ENCODE measurements around the gene MCM9. TPM values are rescaled to one million over a fixed set of nuclear protein-coding genes. Genes with fewer than 3 reads are reported as not detected.
"Not testable (repeated sequence)": the region's sequence is repeated elsewhere in the genome, so short reads cannot be mapped to it uniquely, and the experiment has no call there.

The MCM9 gene
- total RNA-seq, 2 experiments from 2014 or later, result 16.3 to 16.4 TPM

DNA sequence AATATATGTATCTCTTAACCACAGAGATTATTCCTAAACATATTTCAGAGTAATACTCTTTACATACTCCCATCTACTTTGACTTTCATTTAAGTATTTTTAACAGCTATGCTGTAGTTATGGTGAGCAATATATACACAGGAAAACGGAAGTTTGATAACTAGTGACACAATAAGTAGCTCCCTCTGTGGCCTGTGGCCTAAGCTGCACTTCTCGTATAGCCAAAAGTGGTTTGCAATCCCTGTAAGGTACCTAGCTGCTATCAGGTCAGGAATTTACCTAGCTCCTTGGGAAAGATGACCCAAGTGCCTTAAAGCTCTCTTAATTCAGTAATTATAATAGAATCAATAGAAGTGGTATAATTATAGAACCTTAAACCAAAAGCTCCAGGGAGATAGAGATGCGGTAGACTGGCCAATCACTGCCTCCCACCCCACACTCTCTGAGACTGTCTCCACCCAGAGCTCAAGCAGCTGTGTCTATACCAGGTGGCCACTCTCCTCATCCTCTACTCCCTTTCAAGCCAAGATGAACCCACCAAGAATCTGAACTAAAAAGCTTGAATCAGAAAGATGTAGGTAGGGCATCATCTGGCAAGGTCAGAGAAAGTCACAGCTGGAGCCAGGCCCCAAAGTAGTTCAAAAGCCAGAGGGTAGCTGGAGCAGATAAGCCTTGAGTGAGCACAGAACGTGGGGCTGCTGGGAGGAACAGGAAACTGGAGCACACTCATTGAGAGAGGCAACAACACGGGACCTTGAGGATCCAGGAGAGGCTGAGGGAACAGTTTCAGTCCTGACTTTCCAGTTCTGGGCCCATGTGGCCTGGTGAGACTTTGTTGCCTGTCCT, 125.9 kb downstream of the MCM9 start:
- no peaks in the 10 kb centered on the region for H3K9me3 Mint-ChIP-seq
- peak; percentile 26 for DNase-seq
- no peak overlapping the region for H3K4me3 Mint-ChIP-seq
- peaks cover 47% of the 10 kb centered on the region for H3K4me1 Mint-ChIP-seq (ENCODE audit: low read depth)
- CTCF ChIA-PET, result interaction anchor here (0.7 to 1.9 kb wide), 9 partner anchors 9 to 301 kb away, joined by 3 to 14 read pairs (median 3); no protein-coding TSS in a partner anchor
- H3K27ac Mint-ChIP-seq, result peak overlapping the region; percentile 75
- peaks cover 10% of the 10 kb centered on the region for H3K36me3 Mint-ChIP-seq (ENCODE audit: low read depth)
- no peaks in the 10 kb centered on the region for H3K27me3 Mint-ChIP-seq (ENCODE audit: low read depth)
- intact Hi-C loops (cut with micrococcal nuclease), result no loop called here

- intact Hi-C loops (cut with micrococcal nuclease), result loop anchor here (5.0 kb wide), 2 partner anchors 317 to 827 kb away; no protein-coding TSS in a partner anchor
- CTCF ChIA-PET, result interaction anchor here (0.5 kb wide), 1 partner anchor 93 kb away, joined by 3 read pairs; no protein-coding TSS in a partner anchor
- Mint-ChIP-seq H3K36me3 (ENCODE audit: low read depth) (no peaks in the 10 kb centered on the region), H3K9me3 (no peaks in the 10 kb centered on the region), H3K4me1 (ENCODE audit: low read depth) (peaks cover 22% of the 10 kb centered on the region), H3K27ac (no peak overlapping the region), H3K4me3 (no peak overlapping the region), H3K27me3 (ENCODE audit: low read depth) (no peaks in the 10 kb centered on the region)
- DNase-seq, result no peak
Observed at GRCh38 chr6:118804091-118804490, 130.9 kb downstream of the MCM9 start.

GRCh38 chr6:118801257-118801656, 133.7 kb downstream of the MCM9 start:
- intact Hi-C loops (cut with micrococcal nuclease), result loop anchor here (2.0 to 5.0 kb wide), 4 partner anchors 74 to 824 kb away; partner anchors contain the start of gene CEP85L
- DNase-seq, result no peak
- H3K27me3 Mint-ChIP-seq (ENCODE audit: low read depth), result no peaks in the 10 kb centered on the region
- H3K4me3 Mint-ChIP-seq, result no peak overlapping the region
- peaks cover 7% of the 10 kb centered on the region for H3K9me3 Mint-ChIP-seq
- H3K4me1 Mint-ChIP-seq (ENCODE audit: low read depth), result peaks cover 24% of the 10 kb centered on the region
- no peak overlapping the region for H3K27ac Mint-ChIP-seq
- CTCF ChIA-PET, result interaction anchor here (0.6 to 3.2 kb wide), 18 partner anchors 8 to 582 kb away, joined by 3 to 23 read pairs (median 6); partner anchors contain the start of gene ASF1A
- peaks cover 11% of the 10 kb centered on the region for H3K36me3 Mint-ChIP-seq (ENCODE audit: low read depth)

- Mint-ChIP-seq H3K9me3 (peaks cover 12% of the 10 kb centered on the region), H3K4me3 (peak overlapping the region; percentile 54), H3K36me3 (ENCODE audit: low read depth) (peaks cover 14% of the 10 kb centered on the region), H3K27me3 (ENCODE audit: low read depth) (no peaks in the 10 kb centered on the region), H3K27ac (peak overlapping the region; percentile 46), H3K4me1 (ENCODE audit: low read depth) (peaks cover 30% of the 10 kb centered on the region)
- CTCF ChIA-PET, result interaction anchor here (0.5 to 3.2 kb wide), 32 partner anchors 9 to 583 kb away, joined by 3 to 23 read pairs (median 4); partner anchors contain the start of gene ASF1A
- intact Hi-C loops (cut with micrococcal nuclease), result loop anchor here (1.0 to 5.0 kb wide), 10 partner anchors 24 to 823 kb away; partner anchors contain the start of gene CEP85L
- peak; percentile 95 for DNase-seq
Observed at GRCh38 chr6:118800394-118801071, 134.4 kb downstream of the MCM9 start.

- CTCF ChIA-PET, result interaction anchor here (0.5 to 3.2 kb wide), 19 partner anchors 9 to 661 kb away, joined by 3 to 23 read pairs (median 6); partner anchors contain the start of gene ASF1A
- DNase-seq, result no peak
- Mint-ChIP-seq H3K9me3 (peaks cover 19% of the 10 kb centered on the region), H3K4me1 (ENCODE audit: low read depth) (peaks cover 32% of the 10 kb centered on the region), H3K27me3 (ENCODE audit: low read depth) (no peaks in the 10 kb centered on the region), H3K36me3 (ENCODE audit: low read depth) (peaks cover 21% of the 10 kb centered on the region), H3K4me3 (no peak overlapping the region), H3K27ac (no peak overlapping the region)
- intact Hi-C loops (cut with micrococcal nuclease), result loop anchor here (1.0 to 5.0 kb wide), 10 partner anchors 24 to 823 kb away; partner anchors contain the start of gene CEP85L
Observed at GRCh38 chr6:118799826-118800225, 135.1 kb downstream of the MCM9 start.

GRCh38 chr6:118796548-118796947, 138.4 kb downstream of the MCM9 start:
- Mint-ChIP-seq H3K36me3 (ENCODE audit: low read depth) (peaks cover 29% of the 10 kb centered on the region), H3K27ac (peak overlapping the region; percentile 78), H3K4me1 (ENCODE audit: low read depth) (peaks cover 41% of the 10 kb centered on the region), H3K9me3 (peaks cover 32% of the 10 kb centered on the region)
- intact Hi-C loops (cut with micrococcal nuclease), result loop anchor here (1.0 kb wide), 1 partner anchor 20 kb away; no protein-coding TSS in a partner anchor
- not testable (repeated sequence) for H3K27me3 Mint-ChIP-seq (ENCODE audit: low read depth); H3K4me3 Mint-ChIP-seq
- CTCF ChIA-PET, result interaction anchor here (0.8 to 1.3 kb wide), 4 partner anchors 9 to 232 kb away, joined by 3 to 4 read pairs (median 3); no protein-coding TSS in a partner anchor
- DNase-seq, result peak; percentile 88

DNA sequence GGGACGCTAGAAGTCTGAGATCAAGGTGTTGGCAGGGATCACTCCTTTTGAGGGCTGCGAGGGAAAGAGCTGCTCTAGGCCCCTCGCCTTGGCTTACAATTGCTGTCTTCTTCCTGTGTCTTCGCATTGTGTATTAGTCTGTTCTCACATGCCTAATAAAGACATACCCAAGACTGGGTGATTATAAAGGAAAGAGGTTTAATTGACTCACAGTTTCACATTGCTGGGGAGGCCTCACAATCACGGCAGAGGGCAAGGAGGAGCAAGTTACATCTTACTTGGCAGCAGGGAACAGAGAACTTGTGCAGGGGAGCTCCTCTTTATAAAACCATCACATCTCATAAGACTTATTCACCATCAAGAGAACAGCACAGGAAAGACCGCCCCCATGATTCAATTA, 143.5 kb downstream of the MCM9 start:
- intact Hi-C loops (cut with micrococcal nuclease), result no loop called here
- CTCF ChIA-PET, result interaction anchor here (1.1 to 2.4 kb wide), 4 partner anchors 9 to 226 kb away, joined by 3 to 10 read pairs (median 6); no protein-coding TSS in a partner anchor
- H3K36me3 Mint-ChIP-seq (ENCODE audit: low read depth), result peaks cover 23% of the 10 kb centered on the region
- DNase-seq, result peak; percentile 65
- H3K27ac Mint-ChIP-seq, result peak overlapping the region; percentile 78
- H3K4me3 Mint-ChIP-seq, result no peak overlapping the region
- peaks cover 56% of the 10 kb centered on the region for H3K4me1 Mint-ChIP-seq (ENCODE audit: low read depth)
- peaks cover 29% of the 10 kb centered on the region for H3K9me3 Mint-ChIP-seq
- no peaks in the 10 kb centered on the region for H3K27me3 Mint-ChIP-seq (ENCODE audit: low read depth)

DNA sequence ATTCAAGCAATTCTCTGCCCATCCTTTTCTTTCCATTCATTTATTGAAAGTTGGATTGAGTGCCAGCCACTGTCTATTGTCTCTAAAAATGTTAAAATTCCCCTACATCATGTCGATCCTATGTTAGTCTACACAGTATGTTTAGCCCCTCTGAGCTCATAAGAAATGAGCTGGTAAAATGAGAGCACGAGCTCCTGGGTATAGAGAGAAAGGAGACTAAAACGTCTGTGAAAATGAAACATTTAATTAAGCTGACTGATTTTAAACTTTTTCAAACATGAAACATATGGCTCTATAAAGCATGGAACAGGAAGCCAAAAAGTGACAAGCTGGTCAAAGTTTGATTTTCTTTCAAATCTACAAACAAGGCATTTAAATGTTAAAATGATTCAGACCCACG, 145.0 kb downstream of the MCM9 start:
- intact Hi-C loops (cut with micrococcal nuclease), result no loop called here
- Mint-ChIP-seq H3K36me3 (ENCODE audit: low read depth) (peaks cover 13% of the 10 kb centered on the region), H3K27me3 (ENCODE audit: low read depth) (no peaks in the 10 kb centered on the region), H3K9me3 (peaks cover 18% of the 10 kb centered on the region), H3K27ac (peak overlapping the region; percentile 15), H3K4me3 (no peak overlapping the region), H3K4me1 (ENCODE audit: low read depth) (peaks cover 47% of the 10 kb centered on the region)
- CTCF ChIA-PET, result interaction anchor here (1.5 to 2.4 kb wide), 3 partner anchors 11 to 225 kb away, joined by 4 to 10 read pairs (median 10); no protein-coding TSS in a partner anchor
- DNase-seq, result no peak

DNA sequence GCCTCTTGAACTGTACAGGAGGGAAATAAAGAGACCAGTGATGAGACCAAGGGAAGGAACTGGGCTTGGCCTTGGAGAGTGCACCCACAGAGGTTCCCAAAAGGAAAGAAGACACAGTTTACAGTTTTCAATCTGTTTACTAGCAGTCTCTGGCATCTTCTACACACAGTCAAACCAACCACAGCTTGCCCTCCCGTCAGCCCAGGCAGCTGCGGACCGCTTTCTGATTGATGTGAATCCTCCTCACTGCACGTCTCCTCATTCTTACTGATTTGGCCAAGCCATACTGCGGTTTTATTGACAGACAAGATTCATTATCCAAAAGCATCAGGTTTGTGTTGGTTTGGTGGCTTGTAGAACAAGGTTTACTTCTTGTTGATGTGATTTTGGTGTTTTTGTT, 145.5 kb downstream of the MCM9 start:
- CTCF ChIA-PET, result interaction anchor here (1.5 to 3.7 kb wide), 3 partner anchors 12 to 224 kb away, joined by 4 to 17 read pairs (median 4); no protein-coding TSS in a partner anchor
- H3K27me3 Mint-ChIP-seq (ENCODE audit: low read depth), result no peaks in the 10 kb centered on the region
- H3K27ac Mint-ChIP-seq, result no peak overlapping the region
- DNase-seq, result no peak
- H3K4me1 Mint-ChIP-seq (ENCODE audit: low read depth), result peaks cover 47% of the 10 kb centered on the region
- peaks cover 16% of the 10 kb centered on the region for H3K9me3 Mint-ChIP-seq
- peaks cover 11% of the 10 kb centered on the region for H3K36me3 Mint-ChIP-seq (ENCODE audit: low read depth)
- intact Hi-C loops (cut with micrococcal nuclease), result no loop called here
- no peak overlapping the region for H3K4me3 Mint-ChIP-seq

GRCh38 chr6:118788702-118789101, 146.3 kb downstream of the MCM9 start:
- Mint-ChIP-seq H3K9me3 (peaks cover 16% of the 10 kb centered on the region), H3K27ac (no peak overlapping the region), H3K36me3 (ENCODE audit: low read depth) (peaks cover 11% of the 10 kb centered on the region), H3K4me1 (ENCODE audit: low read depth) (peaks cover 47% of the 10 kb centered on the region), H3K27me3 (ENCODE audit: low read depth) (no peaks in the 10 kb centered on the region), H3K4me3 (no peak overlapping the region)
- intact Hi-C loops (cut with micrococcal nuclease), result no loop called here
- DNase-seq, result peak; percentile 56
- CTCF ChIA-PET, result interaction anchor here (0.6 to 3.7 kb wide), 4 partner anchors 11 to 223 kb away, joined by 3 to 17 read pairs (median 10); no protein-coding TSS in a partner anchor

DNA sequence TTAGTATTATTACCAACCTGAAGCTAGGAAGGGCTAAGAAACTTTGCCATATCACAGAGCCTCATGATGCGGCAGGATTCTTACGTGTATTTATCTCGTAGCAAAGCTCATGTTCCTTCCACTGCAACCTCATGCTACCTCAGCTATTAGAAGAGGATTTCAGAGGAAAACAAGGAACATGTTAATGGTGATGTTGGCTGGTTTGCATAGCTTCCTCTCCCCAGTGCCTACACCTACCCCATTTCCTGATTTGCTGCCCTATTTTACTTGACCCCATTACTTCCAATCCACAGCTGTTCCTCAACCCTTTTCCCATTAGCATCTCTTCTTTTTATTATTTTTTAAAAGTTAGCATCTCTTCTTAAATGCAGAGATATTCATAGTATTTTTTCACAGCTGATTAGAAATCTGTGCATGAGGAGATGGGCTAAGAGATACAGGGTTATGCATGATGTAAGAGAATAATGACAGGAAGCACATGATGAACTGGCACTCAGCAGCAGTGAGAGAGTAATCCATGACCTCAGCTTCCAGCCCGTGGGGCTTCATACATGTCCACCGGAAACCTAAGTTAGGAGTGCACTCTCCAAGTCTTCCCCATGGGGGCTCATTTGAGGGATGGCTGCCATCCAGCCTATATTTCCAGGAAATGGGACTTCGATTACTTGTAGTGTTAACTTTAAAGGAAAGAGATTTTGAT, 147.1 kb downstream of the MCM9 start:
- intact Hi-C loops (cut with micrococcal nuclease), result no loop called here
- H3K4me3 Mint-ChIP-seq, result no peak overlapping the region

More for the DNA sequence above, 147.1 kb downstream of the MCM9 start:
- peaks cover 16% of the 10 kb centered on the region for H3K9me3 Mint-ChIP-seq
- CTCF ChIA-PET, result interaction anchor here (0.6 to 3.7 kb wide), 8 partner anchors 9 to 265 kb away, joined by 3 to 17 read pairs (median 4); no protein-coding TSS in a partner anchor
- no peak overlapping the region for H3K27ac Mint-ChIP-seq
- peak; percentile 27 for DNase-seq
- H3K27me3 Mint-ChIP-seq (ENCODE audit: low read depth), result no peaks in the 10 kb centered on the region
- H3K36me3 Mint-ChIP-seq (ENCODE audit: low read depth), result peaks cover 11% of the 10 kb centered on the region
- peaks cover 47% of the 10 kb centered on the region for H3K4me1 Mint-ChIP-seq (ENCODE audit: low read depth)

All from activated naive CD4-positive, alpha-beta T cell treated with anti-CD3 and anti-CD28 coated beads for 36 hours (primary cell).